A673 (cell line): ENCODE measurements around the gene ABCA12. TPM values are rescaled to one million over a fixed set of nuclear protein-coding genes. Genes with fewer than 3 reads are reported as not detected.

Experiments used
- BruUV-seq: library from RNA; stranded (reverse); fragments of 400-500 nt; replicated peaks from 2 replicates; lab custom pipeline; 2021; lab: Mats Ljungman, UMichigan
- CTCF ChIA-PET: fragments of 300-600 bp; sonication (Branson Sonifier 250); formaldehyde crosslinking; loops from one replicate; lab custom pipeline; 2022; ENCODE audit warnings: antibody characterized with exemption; lab: Charles Lee
- POLR2A ChIA-PET: fragments of 300-600 bp; sonication (Branson Sonifier 250); formaldehyde crosslinking; loops from one replicate; lab custom pipeline; 2022; ENCODE audit warnings: antibody characterized with exemption; ENCODE audit not compliant: low non-redundant PET; lab: Charles Lee
- DNase-seq: peaks from one replicate; pipeline ENCODE4 v3.0.0-alpha.2; 2015; ENCODE audit warnings: low spot score
- H3K27ac ChIP-seq: fragments of 200-600 bp; sonication (generic); 2 replicates; pipeline ENCODE4 v1.5.1; 2016; ENCODE audit warnings: mixed run types, low read depth, mild to moderate bottlenecking, mixed read lengths, antibody characterized with exemption, low read length; ENCODE audit not compliant: poor library complexity, severe bottlenecking
- H3K27me3 ChIP-seq: fragments of 200-600 bp; sonication (generic); replicated peaks from 2 replicates; pipeline ENCODE4 v1.6.1; 2017; ENCODE audit warnings: mixed run types, low read depth, mild to moderate bottlenecking, mixed read lengths, antibody characterized with exemption, low read length; ENCODE audit not compliant: insufficient read depth, poor library complexity
- H3K36me3 ChIP-seq: fragments of 200-600 bp; sonication (generic); 2 replicates; pipeline ENCODE4 v1.6.1; 2016; ENCODE audit warnings: mixed run types, mild to moderate bottlenecking, mixed read lengths, antibody characterized with exemption, low read length; ENCODE audit not compliant: insufficient read depth, poor library complexity, severe bottlenecking
- H3K4me1 ChIP-seq: fragments of 200-600 bp; sonication (generic); 2 replicates; pipeline ENCODE4 v1.6.1; 2017; ENCODE audit warnings: mixed run types, mild to moderate bottlenecking, mixed read lengths, antibody characterized with exemption, low read length; ENCODE audit not compliant: insufficient read depth, poor library complexity, severe bottlenecking
- H3K4me3 ChIP-seq: fragments of 200-600 bp; sonication (generic); 2 replicates; pipeline ENCODE4 v1.5.1; 2016; ENCODE audit warnings: low read depth, mixed run types, mild to moderate bottlenecking, mixed read lengths, low read length; ENCODE audit not compliant: poor library complexity, severe bottlenecking
- H3K9me3 ChIP-seq: fragments of 200-600 bp; sonication (generic); 2 replicates; pipeline ENCODE4 v1.6.1; 2016; ENCODE audit warnings: mixed run types, low read depth, mild to moderate bottlenecking, mixed read lengths, antibody characterized with exemption, low read length; ENCODE audit not compliant: poor library complexity, severe bottlenecking
- CTCF ChIP-seq: fragments of 300-800, 200-600 bp; sonication (generic); conservative IDR thresholded peaks from 2 replicates; pipeline ENCODE4 v1.5.1; 2017; ENCODE audit warnings: low read depth, mild to moderate bottlenecking, antibody characterized with exemption, low read length, moderate library complexity, mixed read lengths
- EZH2 ChIP-seq: fragments of 200-600 bp; sonication (generic); IDR thresholded peaks from 2 replicates; pipeline ENCODE4 v1.6.1; 2017; ENCODE audit warnings: borderline replicate concordance, low read depth, mild to moderate bottlenecking, mixed read lengths, antibody characterized with exemption, low read length; ENCODE audit not compliant: poor library complexity, severe bottlenecking
- intact Hi-C: fragments of 100-400 bp; cut with micrococcal nuclease; formaldehyde crosslinking; loops from one replicate; pipeline ENCODE4 v1.10.0; 2022; ENCODE audit not compliant: unreplicated experiment
- total RNA-seq: library from RNA; stranded (reverse); gene quantifications from 2 replicates; pipeline ENCODE4 v1.2.3, GENCODE V29; 2021

ABCA12 gene
- total RNA-seq, 1 experiment from 2014 or later, result not detected

- no peaks in the 10 kb centered on the region for H3K9me3 ChIP-seq
- H3K27ac ChIP-seq, result no peak overlapping the region
- no peak overlapping the region for H3K4me3 ChIP-seq
- H3K27me3 ChIP-seq, result no peaks in the 10 kb centered on the region
- intact Hi-C loops, result no loop called here
- BruUV-seq, result no TSS peak
- DNase-seq, result no peak
- ChIA-PET CTCF (no interaction called here), POLR2A (no interaction called here)
- H3K4me1 ChIP-seq, result no peaks in the 10 kb centered on the region
- no peaks in the 10 kb centered on the region for H3K36me3 ChIP-seq
- TF ChIP-seq EZH2 (no peak), CTCF (no peak)
Observed at GRCh38 chr2:215105607-215106354, 32.6 kb downstream of the ABCA12 start.

- CTCF ChIA-PET, result no interaction called here
- Histone ChIP-seq H3K36me3 (no peaks in the 10 kb centered on the region), H3K9me3 (no peaks in the 10 kb centered on the region), H3K27ac (no peak overlapping the region), H3K4me1 (no peaks in the 10 kb centered on the region), H3K27me3 (no peaks in the 10 kb centered on the region), H3K4me3 (no peak overlapping the region)
- no peak for TF ChIP-seq CTCF
- TF ChIP-seq EZH2, result no peak
- BruUV-seq, result no TSS peak
- POLR2A ChIA-PET, result no interaction called here
- no peak for DNase-seq
- intact Hi-C loops, result no loop called here
Observed at GRCh38 chr2:215104226-215104625, 34.2 kb downstream of the ABCA12 start.

- no TSS peak for BruUV-seq
- CTCF ChIA-PET, result no interaction called here
- TF ChIP-seq EZH2 (no peak), CTCF (no peak)
- Histone ChIP-seq H3K36me3 (no peaks in the 10 kb centered on the region), H3K4me3 (no peak overlapping the region), H3K27me3 (no peaks in the 10 kb centered on the region), H3K9me3 (no peaks in the 10 kb centered on the region), H3K4me1 (no peaks in the 10 kb centered on the region), H3K27ac (no peak overlapping the region)
- POLR2A ChIA-PET, result no interaction called here
- intact Hi-C loops, result no loop called here
- no peak for DNase-seq
Observed at GRCh38 chr2:215098875-215099274, 39.6 kb downstream of the ABCA12 start.
